Activated T-cell treated with anti-CD3 and anti-CD28 coated beads, Interleukin-2, amount 50 U/mL, for 1 hour (primary cell): ENCODE measurements around the gene ADGRD1.

Experiments used
- DNase-seq: peaks from one replicate; pipeline ENCODE4 v3.0.0-alpha.2; 2020

ADGRD1 gene

DNA sequence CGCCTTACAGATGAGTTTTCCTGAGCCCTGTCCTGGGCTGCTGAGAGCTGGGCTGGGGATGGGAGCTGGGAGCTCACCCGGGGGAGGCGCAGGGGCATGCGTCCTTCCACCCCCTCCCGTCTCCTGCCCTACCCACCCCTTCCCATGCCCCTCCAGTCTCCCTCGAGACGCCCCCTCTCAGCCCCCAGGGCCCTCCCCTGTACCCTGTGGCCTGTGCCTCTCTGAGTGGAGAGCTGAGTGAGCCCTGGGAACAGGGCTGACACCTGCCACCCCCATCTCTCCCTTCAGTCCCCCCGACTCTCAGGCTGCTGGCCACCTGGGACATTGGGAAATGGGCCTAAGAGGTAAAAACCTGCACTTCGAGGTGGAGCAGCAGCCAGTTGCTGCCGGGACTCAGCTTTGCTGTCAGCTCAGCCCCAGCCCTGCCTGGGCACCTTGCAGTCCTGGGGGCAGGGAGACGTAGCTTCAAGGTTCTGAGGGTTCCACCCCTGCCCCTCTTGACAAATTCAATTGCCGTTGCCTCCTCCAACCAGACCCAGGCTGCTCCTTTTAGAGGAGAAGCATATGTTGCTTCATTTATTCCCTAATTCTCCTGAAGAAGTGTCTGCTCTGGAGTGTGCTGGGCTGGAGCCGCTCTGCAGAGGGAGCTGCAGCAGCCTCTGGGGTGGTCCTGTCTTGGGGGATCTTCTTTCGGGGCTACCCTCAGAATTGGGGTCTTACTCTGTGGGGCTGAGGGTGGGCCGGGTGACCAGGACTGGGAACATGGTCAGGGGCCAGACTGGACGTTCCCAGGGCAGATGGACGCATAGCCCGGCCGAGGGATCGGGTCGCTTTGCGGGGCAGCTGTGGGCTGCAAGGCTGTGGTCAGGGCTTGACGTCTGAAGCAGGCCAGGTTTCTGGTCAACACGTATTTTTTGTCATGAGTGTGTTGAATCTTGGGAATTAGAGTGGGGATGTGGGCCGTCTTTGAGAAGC, 141.4 kb downstream of the ADGRD1 start:
- no peak for DNase-seq

DNA sequence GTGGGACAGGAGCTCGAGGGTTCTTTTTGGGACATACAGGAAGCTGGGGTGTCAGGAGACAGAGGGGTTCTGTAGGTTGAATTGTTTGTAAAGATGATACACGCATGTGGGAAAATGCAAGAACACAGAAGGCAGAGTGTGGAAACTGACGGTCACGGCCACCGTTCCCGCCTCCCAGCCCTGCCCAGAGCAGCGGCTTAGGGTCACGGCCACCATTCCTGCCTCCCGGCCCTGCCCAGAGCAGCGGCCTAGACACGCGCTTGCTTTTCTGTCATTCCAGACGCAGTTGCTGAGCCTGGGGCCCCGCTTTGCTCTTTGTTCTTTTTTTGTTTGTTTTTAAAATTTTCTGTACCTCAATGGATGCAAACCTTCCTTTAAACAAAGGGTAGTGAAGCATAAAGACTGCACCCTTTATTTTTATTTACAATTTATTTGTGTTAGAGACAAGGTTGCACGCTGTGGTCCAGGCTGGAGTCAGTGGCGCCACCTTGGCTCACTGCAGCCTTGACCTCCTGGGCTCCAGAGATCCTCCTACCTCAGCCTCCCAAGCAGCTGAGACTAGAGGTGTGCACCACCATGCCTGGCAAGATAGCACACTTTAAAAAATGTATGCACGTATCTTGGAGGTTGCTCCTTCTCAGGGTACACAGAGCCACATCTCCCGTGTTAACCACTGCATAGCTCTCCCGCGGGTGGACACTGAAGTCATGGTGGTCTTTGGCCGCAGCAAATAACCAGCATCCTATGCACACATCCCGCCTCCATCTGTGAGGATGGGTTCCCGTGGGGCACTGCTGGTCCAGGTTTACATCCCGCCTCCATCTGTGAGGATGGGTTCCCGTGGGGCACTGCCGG, 142.3 kb downstream of the ADGRD1 start:
- no peak for DNase-seq

DNA sequence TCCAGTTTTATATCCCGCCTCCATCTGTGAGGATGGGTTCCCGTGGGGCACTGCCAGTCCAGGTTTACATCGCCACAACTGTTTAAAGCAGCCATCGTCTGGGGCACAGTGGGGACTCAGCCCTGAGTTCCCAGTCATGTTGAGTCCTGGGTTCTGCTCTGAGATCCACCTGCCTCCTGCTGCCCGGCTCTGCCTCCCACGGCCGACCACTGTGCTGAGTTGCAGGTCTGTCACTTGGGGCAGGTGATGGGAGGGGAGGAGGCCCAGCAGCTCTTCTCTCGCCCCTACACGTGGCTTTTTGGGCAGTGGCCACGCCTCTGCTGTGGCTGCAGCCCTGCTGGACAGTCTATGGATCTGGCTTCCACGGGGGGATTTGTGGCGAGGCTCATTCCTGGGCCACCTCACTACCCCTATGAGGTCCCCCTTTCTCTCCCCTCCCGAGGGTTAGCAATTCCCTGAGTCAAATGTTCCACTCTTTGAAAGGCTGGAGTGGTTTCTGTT, 143.0 kb downstream of the ADGRD1 start:
- no peak for DNase-seq

DNA sequence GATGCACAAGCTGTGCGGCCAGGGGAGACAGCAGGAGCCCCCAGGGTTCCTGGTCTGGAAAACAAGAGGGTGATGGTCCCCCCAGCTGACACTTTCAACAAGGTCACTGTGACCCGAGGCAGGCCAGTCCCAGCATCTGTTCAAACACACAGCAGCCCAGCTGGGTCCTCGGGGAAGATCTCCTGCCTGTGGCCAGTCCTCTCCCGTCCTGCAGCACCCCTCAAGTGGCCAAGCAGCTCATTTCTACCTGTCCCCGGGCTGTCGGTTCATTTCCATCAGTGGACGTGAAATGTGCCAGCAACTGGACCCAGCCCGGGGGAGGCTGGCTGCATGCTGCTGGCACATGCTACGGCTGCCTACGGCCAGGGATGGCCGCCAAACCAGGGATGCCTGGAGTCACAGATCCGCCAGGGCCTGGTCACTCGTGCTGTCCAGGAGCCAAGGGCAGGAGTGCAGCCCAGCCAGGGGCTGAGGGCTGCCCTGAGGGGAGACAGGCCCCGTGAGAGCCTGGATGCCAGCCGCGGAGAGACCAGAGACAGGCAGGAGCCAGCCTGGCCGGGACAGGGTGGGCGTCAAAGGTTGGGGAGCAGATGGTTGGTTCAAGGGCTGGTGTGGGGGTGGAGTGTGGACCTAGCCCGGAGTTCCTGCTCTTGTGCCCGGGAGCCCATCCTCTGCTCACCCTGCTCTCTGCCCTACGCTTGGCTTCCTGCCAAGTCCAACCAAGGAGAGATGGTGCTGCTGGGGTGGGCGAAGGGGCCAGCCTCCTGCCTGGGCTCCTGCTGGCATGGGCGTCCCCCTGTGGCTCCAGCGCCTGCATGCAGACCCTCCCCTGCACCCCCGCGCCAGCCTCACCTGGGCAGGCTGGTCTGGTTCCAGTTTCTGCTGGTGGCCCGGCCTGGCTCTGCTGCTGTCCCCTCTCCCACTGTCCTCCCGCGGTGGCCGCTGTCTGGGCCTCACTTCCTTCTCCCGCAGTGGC, 143.8 kb downstream of the ADGRD1 start:
- no peak for DNase-seq

DNA sequence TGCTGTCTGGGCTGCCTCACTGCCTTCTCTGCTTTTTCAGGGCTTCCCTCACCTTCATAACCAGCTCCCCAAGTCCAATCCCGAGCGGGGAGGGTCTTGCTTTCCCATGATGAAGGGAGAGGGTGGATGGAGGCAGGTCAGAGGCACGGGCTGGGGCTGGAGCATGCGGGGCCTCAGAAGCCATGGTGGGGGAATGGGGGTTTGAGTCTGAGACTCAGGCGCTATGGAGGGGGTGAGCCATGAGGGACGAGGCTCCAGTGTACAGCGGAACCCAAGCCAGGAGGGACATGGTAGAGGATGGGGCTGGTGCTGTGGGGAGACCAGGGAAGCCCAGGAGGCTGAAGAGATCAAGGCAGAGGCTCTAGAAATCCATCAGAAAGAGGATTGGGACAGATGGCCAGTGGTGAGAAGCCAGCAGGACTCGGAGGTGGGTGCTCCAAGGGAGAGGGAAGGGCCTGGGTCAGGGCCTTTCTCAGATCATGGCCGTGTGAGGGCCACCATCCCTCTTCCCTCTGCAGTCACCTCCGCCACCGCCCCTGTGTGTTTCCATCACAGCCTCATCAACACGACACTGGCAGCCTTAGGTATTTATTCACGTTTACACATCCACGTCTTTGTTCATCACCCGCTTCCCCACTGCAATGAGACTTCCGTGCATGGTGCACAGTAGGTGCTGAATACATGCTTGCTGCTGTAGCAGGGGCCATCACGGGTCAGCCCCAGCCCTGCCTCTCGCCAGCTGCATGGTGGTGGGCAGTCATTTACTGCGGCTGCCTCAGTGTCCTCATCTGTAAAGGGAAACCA, 144.7 kb downstream of the ADGRD1 start:
- no peak for DNase-seq

DNA sequence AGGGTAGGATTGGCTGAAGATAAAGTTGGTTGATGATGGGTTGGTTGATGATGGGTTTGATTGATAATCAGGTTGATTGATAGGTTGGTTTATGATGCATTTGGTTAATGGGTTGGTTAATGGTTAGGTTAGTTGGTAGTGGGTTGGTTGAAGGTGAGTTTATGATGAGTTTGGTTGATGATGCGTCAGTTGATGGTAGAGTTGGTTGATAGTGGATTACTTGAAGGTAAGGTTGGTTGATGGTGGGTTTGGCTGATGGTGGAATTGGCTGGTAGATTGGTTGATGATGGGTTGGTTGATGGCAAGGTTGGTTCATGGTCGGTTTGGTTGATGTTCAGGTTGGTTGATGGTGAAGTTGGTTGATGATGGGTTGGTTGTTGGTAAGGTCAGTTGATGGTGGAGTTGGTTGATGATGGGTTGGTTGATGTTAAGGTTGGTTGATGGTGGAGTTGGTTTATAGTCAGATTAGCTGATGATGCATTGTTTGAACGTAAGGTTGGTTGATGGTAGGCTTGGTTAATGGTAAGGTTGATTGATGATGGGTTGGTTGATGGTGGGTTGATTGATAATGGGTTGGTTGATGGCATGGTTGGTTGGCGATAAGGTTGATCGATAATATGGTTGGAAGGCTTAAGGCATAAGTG, 146.4 kb downstream of the ADGRD1 start:
- DNase-seq = no peak

DNA sequence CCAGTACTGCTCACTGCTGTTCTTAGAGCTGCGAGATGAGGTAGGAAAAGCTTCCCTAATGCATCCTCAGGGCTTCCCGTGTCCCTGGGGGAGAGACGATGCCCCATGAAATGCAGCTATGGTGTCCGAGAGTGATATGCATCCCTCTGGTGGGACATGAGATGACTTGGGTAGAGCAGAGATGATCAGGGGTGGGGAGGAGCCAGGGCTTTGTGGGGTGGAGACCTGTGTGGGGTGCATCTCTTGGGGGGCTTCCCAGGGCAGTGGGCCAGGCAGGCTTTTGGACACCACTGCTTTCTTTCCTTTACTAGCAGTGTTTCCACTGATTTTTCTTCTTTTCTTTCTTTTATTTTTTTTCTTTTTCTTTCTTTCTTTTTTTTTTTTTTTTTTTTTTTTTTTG, 147.3 kb downstream of the ADGRD1 start:
- DNase-seq = no peak

DNA sequence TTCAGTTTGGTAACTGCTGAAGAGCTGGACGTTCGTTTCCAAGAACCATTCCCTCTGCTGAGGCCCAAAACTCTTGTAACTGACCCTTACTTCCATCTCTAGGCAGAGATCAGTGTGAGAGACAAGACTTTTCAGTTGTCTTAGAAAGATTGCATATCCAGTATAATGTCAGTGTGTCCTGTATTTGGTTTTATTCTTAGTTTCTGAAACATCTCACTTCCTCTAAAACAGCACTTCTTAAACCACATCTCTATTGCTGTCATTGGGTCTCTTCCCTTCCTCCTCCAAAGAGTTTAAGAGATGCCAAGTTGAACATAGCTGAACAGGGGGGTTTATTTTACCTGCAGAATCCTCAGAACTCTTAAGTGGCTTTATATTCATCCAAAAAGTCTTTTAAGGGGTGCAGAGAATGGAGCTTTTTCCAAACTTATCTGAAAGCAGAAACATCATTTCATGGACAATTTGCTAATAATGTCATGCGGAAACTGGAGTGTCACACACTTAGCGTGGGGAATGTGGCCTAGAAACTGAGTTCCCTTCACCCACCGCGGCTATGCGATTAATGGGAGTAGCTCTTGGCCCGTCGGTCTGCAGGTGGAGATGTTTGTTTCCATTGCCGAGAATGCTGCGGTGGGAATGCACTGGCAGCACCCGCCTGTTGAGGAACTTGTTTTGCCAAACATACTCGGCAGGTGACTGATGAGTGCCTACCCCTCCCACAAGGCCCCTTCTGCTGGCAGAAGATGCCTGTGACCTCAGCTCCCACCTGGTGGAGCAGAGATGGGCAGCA, 148.2 kb downstream of the ADGRD1 start:
- no peak for DNase-seq

DNA sequence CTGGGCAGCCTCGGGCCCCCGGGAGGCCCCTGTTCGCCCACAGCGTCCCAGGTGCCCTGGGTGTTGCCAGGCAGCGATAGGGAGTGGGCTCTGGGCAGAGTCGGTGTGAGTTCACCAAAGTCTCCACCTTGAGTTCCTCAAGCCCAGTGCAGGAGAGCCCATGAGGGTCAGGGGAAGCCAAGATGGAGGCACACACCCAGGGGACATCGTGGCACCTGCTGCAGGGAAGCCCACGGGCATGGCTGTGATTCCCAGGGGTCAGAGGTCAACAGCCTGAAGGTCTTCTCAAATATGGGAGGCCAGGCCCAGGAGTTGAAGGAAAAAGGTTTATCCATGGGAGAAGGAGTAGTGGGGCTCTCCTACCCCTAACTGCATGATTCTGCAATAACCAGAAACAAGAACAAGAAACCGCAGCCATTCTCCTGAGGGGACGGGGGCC, 148.8 kb downstream of the ADGRD1 start:
- DNase-seq = no peak

DNA sequence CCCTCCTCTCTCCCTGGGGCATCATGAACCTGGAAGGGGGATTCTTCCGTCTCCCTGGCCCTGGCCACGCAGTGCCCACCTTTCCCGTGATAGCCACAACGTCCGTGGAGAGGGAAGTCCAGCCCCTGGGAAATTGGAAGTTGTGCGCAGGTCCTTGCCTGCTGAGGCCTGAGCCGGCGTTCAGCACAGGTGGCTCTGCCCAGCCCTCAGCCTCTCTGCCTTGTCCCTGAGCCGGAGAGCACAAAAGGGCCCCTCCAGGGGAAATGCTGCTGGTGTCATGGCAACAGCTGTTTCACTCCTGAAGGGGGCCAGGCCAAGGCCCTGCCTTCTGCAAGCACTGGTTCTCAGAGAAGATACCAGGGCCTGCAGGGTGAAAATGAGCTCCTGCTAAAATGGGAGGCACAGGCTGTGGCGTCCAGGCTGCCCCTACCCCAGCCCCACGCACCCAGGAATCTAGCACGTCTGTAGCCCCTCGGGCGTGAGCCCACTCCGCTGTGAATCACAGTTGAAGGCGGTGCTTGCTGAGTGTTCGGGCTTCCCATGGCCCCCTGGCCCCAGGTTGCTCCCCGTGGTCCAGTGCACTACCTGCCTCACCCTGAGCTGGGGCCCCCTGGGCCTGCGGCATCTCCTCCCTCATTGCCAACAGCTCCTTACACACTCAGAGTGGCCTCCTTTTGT, 149.4 kb downstream of the ADGRD1 start:
- no peak for DNase-seq

DNA sequence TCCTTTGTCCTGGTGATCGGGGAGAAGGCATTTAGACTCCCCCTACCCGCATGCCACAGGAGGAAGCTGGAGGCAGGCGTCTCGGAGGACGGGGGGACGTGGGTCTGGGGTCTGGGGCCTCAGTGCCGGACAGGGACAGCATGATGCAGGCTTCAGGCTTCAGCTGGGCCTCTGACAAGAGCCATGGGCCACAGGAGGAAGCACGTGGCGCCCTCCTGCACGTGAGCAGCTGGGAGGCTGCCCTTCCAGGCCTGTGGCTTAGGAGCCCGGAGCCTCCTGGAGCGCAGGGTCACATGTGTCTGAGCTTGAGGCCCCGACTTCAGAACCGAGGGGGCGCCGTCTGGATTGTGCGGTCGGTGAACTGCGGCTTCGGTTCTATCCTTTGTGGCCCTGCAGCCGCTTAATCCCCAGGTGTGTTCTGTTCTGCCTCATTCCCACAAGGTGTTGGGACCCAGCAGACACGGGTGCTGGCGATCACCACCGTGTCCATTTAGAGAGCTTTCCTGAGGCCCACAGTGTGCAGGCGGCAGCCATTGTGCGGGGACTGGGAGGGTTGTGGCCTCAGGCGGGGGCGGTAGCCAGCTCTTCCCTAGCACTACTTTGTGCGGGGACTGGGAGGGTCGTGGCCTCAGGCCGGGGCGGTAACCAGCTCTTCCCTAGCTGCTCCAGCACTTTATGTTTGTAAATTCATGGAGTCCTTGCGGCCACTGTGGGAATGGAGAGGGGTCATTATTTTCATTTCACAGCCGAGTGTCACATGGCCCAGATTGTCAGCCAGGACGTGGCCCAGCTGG, 150.2 kb downstream of the ADGRD1 start:
- DNase-seq = no peak

DNA sequence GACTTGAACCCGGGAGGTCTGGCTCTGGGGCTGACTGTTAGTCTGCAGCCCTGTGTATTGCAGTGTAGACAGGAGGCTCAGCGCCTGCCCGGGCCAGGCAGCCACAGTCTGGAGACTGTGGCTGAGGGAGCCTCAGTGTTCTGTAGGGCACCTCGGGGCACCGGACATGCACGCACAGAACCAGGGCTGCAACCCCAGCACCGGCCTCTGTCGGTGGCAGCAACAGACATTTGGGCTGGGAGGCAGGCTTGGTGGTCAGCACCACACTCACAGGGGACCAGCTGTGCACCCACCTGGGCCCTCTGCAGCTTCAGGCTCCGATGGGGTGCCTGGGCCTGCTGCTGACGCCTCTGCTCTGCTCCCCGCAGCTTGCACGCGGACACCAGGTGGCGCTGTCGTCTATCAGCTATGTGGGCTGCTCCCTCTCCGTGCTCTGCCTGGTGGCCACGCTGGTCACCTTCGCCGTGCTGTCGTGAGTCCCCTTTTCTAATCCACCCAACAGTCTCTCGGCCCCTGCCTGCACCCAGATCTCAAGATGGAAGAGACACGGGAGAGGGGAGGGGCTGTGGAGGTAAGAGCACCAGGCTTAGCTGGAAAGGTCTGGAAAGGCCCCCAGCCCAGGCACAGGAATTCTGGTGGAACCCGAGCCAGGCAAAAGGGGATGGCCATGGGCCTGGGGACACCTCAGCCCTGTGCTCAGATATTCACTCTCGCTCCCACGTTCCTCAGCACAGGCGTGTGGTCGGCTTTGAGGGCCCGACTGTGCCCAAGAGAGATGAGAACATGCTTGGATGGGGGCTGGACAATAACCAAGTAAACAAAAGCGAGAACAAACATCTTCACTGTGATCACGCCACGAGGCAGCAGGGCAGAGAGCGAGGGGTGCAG, 151.0 kb downstream of the ADGRD1 start:
- DNase-seq = peak; percentile 82

DNA sequence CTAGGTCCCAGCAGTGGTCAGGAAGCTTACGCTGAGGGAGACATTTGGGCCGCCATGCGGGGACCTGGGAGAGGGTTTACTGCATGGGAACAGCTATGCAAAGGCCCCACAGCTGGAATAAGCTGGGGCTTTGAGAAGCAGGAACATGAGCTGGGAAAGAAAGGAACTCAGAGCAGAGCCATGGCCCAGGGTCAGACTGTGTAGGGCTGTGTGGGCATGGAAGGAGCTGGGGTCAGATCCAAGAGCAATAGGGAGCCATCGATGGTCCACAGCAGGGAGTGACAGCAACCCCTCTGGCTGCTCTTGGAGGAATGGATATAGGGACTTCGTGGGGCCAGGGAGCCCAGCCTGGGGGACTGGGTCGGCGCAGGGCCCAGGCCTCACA, 151.6 kb downstream of the ADGRD1 start:
- DNase-seq = no peak

DNA sequence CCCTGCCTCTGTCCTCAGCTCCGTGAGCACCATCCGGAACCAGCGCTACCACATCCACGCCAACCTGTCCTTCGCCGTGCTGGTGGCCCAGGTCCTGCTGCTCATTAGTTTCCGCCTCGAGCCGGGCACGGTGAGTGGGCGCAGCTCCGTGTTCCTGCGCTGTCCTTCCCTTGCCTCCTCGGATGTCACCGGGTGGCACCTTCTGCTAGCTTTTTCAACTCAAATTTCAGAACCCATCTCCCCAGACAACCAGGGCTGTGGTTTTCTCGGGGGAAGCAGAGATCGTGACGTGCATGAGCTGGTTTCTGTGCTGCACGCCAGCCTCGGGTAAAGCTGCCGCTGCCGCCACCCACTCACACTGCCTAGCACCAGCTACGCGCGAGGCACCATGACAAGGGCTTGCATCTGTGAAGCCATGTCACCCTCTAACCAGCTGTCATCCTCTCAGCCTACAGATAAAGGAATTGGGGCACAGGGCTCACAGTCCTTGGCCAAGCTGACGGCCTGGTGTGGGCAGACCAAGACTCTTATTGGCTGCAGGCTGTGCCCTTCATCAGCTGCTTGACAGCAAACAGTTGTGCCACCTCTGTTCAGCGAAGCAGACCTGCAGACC, 152.1 kb downstream of the ADGRD1 start:
- DNase-seq = peak; percentile 48

DNA sequence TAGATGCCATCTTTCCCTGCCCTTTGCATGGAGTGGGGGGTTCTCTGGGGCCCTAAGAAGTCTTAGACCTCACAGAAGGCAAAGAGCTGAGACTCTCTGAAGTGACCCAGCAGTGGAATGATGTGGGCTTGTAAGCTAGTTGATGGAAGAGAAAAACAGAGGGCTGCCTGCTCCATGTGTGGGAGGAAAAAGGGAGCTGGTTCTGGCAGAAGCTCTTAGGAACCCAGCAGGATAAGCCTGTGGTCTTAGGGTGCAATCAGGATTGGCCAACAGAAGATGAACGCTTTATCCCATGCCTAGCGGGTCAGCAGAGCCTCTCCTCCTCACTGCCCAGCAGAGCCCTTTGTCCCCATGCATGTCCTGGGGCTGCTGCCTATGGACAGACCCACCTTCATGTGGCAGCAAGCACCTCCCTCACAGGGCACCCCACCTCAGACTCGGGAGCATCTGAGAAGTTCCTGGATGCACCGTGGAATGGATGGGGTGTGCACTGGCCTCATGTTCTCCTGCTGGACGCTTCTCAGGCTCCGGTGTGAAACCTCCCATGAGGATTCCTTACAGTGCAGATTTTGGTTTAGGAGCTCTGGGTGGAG, 152.7 kb downstream of the ADGRD1 start:
- no peak for DNase-seq

DNA sequence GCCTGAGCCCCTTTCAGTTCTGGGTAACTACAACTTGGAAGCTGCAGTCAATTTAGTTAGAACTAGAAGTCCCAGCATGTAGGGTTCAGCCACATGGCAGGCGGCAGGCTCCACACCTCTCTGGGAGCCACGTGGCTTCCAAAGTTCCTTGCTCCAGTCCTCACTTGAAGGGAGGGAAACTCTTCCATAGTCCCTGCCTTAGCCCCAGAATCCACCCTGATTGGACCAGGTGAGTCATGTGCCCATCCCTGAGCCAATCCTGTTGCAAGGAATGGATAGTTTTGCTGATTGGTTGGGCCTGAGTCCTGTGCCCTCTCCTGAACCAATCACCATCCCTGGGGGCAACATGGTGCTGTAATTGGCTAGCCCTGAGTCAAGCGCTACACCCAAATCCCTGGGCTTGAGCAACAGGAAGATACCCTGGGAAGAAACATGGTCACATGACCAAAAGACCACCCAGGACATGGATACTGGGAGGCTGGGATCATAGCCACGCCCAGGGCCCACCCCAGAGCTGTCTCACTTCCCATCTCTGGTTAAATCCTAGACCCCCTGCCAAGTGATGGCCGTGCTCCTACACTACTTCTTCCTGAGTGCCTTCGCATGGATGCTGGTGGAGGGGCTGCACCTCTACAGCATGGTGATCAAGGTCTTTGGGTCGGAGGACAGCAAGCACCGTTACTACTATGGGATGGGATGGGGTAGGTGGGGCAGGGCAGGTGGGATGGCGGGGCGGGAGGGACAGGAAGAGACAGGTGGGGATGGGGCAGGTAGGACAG, 154.7 kb downstream of the ADGRD1 start:
- no peak for DNase-seq
